OCI-LY1 (cell line): ENCODE results near the gene SP3.
"Not testable (repeated sequence)": the region's sequence is repeated elsewhere in the genome, so short reads cannot be mapped to it uniquely, and the experiment has no call there.

Experiments
- H2AFZ ChIP-seq: fragments of 200-600 bp; sonication (generic), shearing (Covaris generic); 2 replicates; pipeline ENCODE4 v1.6.0; 2014; ENCODE audit warnings: antibody characterized with exemption, mild to moderate bottlenecking, low read length
- H3F3A ChIP-seq: fragments of 200-600 bp; sonication (generic), shearing (Covaris generic); 2 replicates; pipeline ENCODE4 v1.6.0; 2014; ENCODE audit warnings: mild to moderate bottlenecking, antibody characterized with exemption, low read length, moderate library complexity; ENCODE audit not compliant: insufficient read depth
- H3K27ac ChIP-seq: fragments of 200-600 bp; sonication (generic); 2 replicates; pipeline ENCODE4 v1.5.1; 2014; ENCODE audit warnings: low read length, mixed run types, mild to moderate bottlenecking, low read depth; ENCODE audit not compliant: poor library complexity, severe bottlenecking
- H3K27me3 ChIP-seq: fragments of 200-600 bp; sonication (generic); 2 replicates; pipeline ENCODE4 v1.6.0; 2014; ENCODE audit warnings: antibody characterized with exemption, mild to moderate bottlenecking, low read length, moderate library complexity; ENCODE audit not compliant: insufficient read depth
- H3K36me3 ChIP-seq: fragments of 200-600 bp; sonication (generic); 2 replicates; pipeline ENCODE4 v1.6.1; 2014; ENCODE audit warnings: mild to moderate bottlenecking, antibody characterized with exemption, low read length, moderate library complexity, mixed read lengths; ENCODE audit not compliant: insufficient read depth
- H3K4me1 ChIP-seq: fragments of 200-600 bp; sonication (generic); 2 replicates; pipeline ENCODE4 v1.5.1; 2014; ENCODE audit warnings: mild to moderate bottlenecking, low read length, moderate library complexity; ENCODE audit not compliant: insufficient read depth, severe bottlenecking
- H3K4me2 ChIP-seq: fragments of 200-600 bp; sonication (generic), shearing (Covaris generic); 2 replicates; pipeline ENCODE4 v1.6.1; 2014; ENCODE audit warnings: low read length
- H3K4me3 ChIP-seq: fragments of 200-600 bp; sonication (generic); 2 replicates; pipeline ENCODE4 v1.5.1; 2014; ENCODE audit warnings: low read length, low read depth, mild to moderate bottlenecking, mixed read lengths; ENCODE audit not compliant: poor library complexity, severe bottlenecking
- H3K79me2 ChIP-seq: fragments of 200-600 bp; shearing (Covaris generic); 2 replicates; pipeline ENCODE4 v1.6.1; 2016; ENCODE audit warnings: mixed run types, low read length, mixed read lengths; ENCODE audit not compliant: insufficient read depth
- H3K9ac ChIP-seq: fragments of 200-600 bp; sonication (generic), shearing (Covaris generic); 2 replicates; pipeline ENCODE4 v1.6.1; 2014; ENCODE audit warnings: mild to moderate bottlenecking, low read length, mixed read lengths
- H3K9me2 ChIP-seq: fragments of 200-600 bp; sonication (generic), shearing (Covaris generic); 2 replicates; pipeline ENCODE4 v1.6.1; 2014; ENCODE audit warnings: low read depth, mild to moderate bottlenecking, low read length, mixed read lengths
- H3K9me3 ChIP-seq: fragments of 200-600 bp; shearing (Covaris generic); 2 replicates; pipeline ENCODE4 v1.6.1; 2014; ENCODE audit warnings: low read length, mixed read lengths
- H4K20me1 ChIP-seq: fragments of 200-600 bp; sonication (generic), shearing (Covaris generic); 2 replicates; pipeline ENCODE4 v1.6.0; 2016; ENCODE audit warnings: mild to moderate bottlenecking, low read length; ENCODE audit not compliant: insufficient read depth
- EZH2 ChIP-seq: fragments of 200-600 bp; sonication (generic), shearing (Covaris generic); IDR thresholded peaks from 2 replicates; pipeline ENCODE4 v1.8.0; 2017; ENCODE audit warnings: borderline replicate concordance, mixed run types, mild to moderate bottlenecking, antibody characterized with exemption, low read length, moderate library complexity, mixed read lengths
- TF ChIP-seq, protein P1 (sequence below): fragments of 200-600 bp; sonication (generic), shearing (Covaris generic); IDR thresholded peaks from 2 replicates; pipeline ENCODE4 v1.5.1; 2017; ENCODE audit warnings: mild to moderate bottlenecking, antibody characterized with exemption, low read length, moderate library complexity, mixed read lengths

SP3 gene

GRCh38 chr2:173892341-173892740 lies 72.8 kb downstream of the SP3 start:
- no peak overlapping the region for H3K4me2 ChIP-seq
- H3F3A ChIP-seq: 0 out of 2 replicates have a peak, but pooled peaks cover 4% of the 10 kb centered on the region
- no peaks in the 10 kb centered on the region for H3K27me3 ChIP-seq
- H3K9ac ChIP-seq: no peak overlapping the region
- no peak overlapping the region for H3K4me3 ChIP-seq
- H3K9me3 ChIP-seq: peaks cover 7% of the 10 kb centered on the region
- no peaks in the 10 kb centered on the region for H3K9me2 ChIP-seq
- no peak overlapping the region for H3K27ac ChIP-seq
- no peaks in the 10 kb centered on the region for H3K4me1 ChIP-seq
- TF ChIP-seq EZH2: no peak
- TF ChIP-seq, protein P1, sequence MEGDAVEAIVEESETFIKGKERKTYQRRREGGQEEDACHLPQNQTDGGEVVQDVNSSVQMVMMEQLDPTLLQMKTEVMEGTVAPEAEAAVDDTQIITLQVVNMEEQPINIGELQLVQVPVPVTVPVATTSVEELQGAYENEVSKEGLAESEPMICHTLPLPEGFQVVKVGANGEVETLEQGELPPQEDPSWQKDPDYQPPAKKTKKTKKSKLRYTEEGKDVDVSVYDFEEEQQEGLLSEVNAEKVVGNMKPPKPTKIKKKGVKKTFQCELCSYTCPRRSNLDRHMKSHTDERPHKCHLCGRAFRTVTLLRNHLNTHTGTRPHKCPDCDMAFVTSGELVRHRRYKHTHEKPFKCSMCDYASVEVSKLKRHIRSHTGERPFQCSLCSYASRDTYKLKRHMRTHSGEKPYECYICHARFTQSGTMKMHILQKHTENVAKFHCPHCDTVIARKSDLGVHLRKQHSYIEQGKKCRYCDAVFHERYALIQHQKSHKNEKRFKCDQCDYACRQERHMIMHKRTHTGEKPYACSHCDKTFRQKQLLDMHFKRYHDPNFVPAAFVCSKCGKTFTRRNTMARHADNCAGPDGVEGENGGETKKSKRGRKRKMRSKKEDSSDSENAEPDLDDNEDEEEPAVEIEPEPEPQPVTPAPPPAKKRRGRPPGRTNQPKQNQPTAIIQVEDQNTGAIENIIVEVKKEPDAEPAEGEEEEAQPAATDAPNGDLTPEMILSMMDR: no peak
- H2AFZ ChIP-seq: no peak overlapping the region
- H3K79me2 ChIP-seq: no peaks in the 10 kb centered on the region
- no peaks in the 10 kb centered on the region for H4K20me1 ChIP-seq
- no peaks in the 10 kb centered on the region; the same call in 1 of the 2 replicates for H3K36me3 ChIP-seq

DNA sequence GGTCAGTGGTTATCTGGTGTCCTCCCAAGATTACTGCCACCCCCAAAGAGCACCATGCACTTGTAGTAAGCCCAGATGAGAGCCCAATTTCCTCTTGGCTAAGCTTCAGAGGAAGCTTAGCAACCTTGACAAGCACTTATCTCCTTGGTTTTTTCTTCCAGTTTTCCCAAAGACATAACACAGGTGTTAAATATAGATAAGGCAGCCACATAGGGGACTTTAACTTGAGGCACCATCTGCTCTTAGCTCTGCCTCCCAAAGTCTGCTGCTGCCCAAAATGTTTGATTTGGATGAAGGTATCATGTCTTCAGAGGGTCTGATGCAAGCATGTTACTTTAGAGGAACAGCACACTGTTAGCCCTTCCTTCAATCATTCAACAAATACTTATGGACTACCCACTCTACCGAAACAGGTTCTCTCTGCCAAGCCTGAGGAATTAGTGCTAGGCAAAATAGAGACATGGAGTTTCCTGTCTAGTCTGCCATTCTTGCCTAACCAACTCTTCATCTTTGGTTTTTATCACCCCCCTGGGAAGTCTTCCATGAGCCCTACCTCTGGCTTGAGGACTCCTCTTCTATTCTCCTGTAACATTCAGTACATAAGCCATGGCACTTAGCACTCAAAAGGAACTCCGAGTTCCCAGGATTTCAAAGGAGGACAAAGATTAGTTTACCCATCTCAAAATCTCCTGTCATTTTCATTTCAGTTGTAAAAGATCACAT lies 73.7 kb downstream of the SP3 start:
- H3K4me2 ChIP-seq: no peak overlapping the region
- H3K9me3 ChIP-seq: peaks cover 7% of the 10 kb centered on the region
- no peaks in the 10 kb centered on the region for H3K79me2 ChIP-seq
- no peaks in the 10 kb centered on the region for H3K9me2 ChIP-seq
- no peak for TF ChIP-seq EZH2
- TF ChIP-seq, protein P1: no peak
- no peaks in the 10 kb centered on the region; the same call in 1 of the 2 replicates for H3K36me3 ChIP-seq
- no peak overlapping the region for H3K9ac ChIP-seq
- H3F3A ChIP-seq: 0 out of 2 replicates have a peak, but pooled peaks cover 4% of the 10 kb centered on the region
- no peak overlapping the region for H2AFZ ChIP-seq
- H3K27ac ChIP-seq: no peak overlapping the region
- H3K27me3 ChIP-seq: no peaks in the 10 kb centered on the region
- no peaks in the 10 kb centered on the region for H4K20me1 ChIP-seq
- H3K4me3 ChIP-seq: no peak overlapping the region
- no peaks in the 10 kb centered on the region for H3K4me1 ChIP-seq

DNA sequence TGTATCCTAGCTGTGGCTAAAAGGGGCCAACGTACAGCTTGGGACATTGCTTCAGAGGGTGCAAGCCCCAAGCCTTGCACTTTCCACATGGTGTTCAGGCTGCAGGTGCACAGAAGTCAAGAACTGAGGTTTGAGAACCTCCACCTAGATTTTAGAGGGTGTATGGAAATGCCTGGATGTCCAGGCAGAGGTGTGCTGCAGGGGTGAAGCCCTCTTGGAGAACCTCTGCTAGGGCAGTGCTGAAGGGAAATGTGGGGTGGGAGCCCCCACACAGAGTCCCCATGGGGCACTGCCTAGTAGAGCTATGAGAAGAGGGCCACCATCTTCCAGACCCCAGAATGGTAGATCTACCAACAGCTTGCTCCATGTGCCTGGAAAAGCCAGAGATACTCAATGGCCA lies 75.7 kb downstream of the SP3 start:
- H3K79me2 ChIP-seq, H3K27ac ChIP-seq, H3F3A ChIP-seq, H3K9ac ChIP-seq, H3K4me3 ChIP-seq, H3K9me2 ChIP-seq, H3K27me3 ChIP-seq, H2AFZ ChIP-seq, H3K4me1 ChIP-seq, H3K36me3 ChIP-seq, H3K4me2 ChIP-seq, H4K20me1 ChIP-seq, H3K9me3 ChIP-seq: not testable (repeated sequence)

DNA sequence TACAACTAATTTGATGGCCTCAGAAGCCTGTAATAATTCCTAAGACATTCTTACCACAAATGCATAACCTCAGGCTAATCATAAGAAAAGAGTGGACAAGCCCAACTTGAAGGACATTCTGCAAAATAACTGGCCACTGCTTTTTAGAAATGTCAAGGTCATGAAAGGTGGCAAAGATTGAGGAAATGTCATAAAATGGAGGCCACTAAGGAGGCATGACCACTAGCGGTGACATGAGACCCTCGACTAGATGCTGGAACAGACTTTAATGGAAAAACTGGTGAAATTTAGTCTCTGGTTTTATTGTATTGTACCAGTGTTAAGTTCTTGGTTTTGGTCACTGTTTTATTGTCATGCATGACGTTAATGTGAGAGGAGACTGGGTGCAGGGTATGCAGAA lies 78.6 kb downstream of the SP3 start:
- Histone ChIP-seq H3K9me3 (peaks cover 7% of the 10 kb centered on the region), H3K9ac (no peak overlapping the region)
- TF ChIP-seq, protein P1: no peak

More for the DNA sequence above, 78.6 kb downstream of the SP3 start:
- Histone ChIP-seq H3K36me3 (no peaks in the 10 kb centered on the region; the same call in 1 of the 2 replicates), H3K4me2 (no peak overlapping the region), H3K4me3 (no peak overlapping the region), H3K9me2 (no peaks in the 10 kb centered on the region), H4K20me1 (no peaks in the 10 kb centered on the region), H3K79me2 (no peaks in the 10 kb centered on the region), H3F3A (no peaks in the 10 kb centered on the region), H3K27ac (no peak overlapping the region), H3K4me1 (peaks cover 3% of the 10 kb centered on the region), H3K27me3 (no peaks in the 10 kb centered on the region), H2AFZ (no peak overlapping the region)
